ENCODE data around the gene ALOX12B. TPM values are rescaled to one million over a fixed set of nuclear protein-coding genes. Genes with fewer than 3 reads are reported as not detected.

Gene ALOX12B
- total RNA-seq: 0.41 and 0.60 TPM in 2 replicates
- long read RNA-seq: 0 reads

- peaks cover 69% of the 10 kb centered on the region for H3K27me3 Mint-ChIP-seq
- no peak for TF ChIP-seq CTCF (IDR thresholded peaks at IDR 0.05; ENCODE audit: unreplicated experiment)
- H3K9me3 Mint-ChIP-seq (ENCODE audit: low read depth): no peaks in the 10 kb centered on the region
- H3K4me3 Mint-ChIP-seq (ENCODE audit: low read depth): no peak within 1 kb of the TSS
- no peaks in the 10 kb centered on the region for H3K4me1 Mint-ChIP-seq (ENCODE audit: low read depth)
- H3K27ac Mint-ChIP-seq: no peak within 1 kb of the TSS
- DNase-seq (ENCODE audit: low spot score, unreplicated experiment): no peak
- no peaks in the 10 kb centered on the region for H3K36me3 Mint-ChIP-seq (ENCODE audit: insufficient read depth)
Observed at GRCh38 chr17:8087075-8087951, at the start of gene ALOX12B. Gene ALOX12B, minus strand, starts transcription at chr17:8087716. Its CDS starts 274 bp downstream, at chr17:8087442.

DNA sequence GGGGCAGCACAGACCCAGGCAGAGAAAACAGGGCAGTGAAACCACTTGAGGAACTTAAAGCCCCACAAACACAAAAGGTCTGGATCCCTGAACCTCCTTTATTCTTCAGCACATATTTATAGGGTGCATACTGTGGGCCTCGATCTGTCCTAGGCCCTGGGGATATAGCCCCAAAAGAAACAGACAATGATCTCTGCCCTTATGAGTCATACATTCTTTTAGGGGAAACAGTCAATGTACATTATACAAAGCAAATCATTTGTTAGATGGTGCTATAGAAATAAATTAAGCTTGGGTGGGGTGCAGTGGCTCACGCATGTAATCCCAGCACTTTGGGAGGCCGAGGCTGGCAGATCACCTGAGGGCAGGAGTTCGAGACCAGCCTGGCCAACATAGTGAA, 46.4 kb upstream of the ALOX12B start:
- Mint-ChIP-seq H3K4me1 (ENCODE audit: low read depth) (no peaks in the 10 kb centered on the region), H3K36me3 (ENCODE audit: insufficient read depth) (no peaks in the 10 kb centered on the region), H3K4me3 (ENCODE audit: low read depth) (no peak overlapping the region), H3K27ac (no peak overlapping the region), H3K9me3 (ENCODE audit: low read depth) (no peaks in the 10 kb centered on the region), H3K27me3 (peaks cover 31% of the 10 kb centered on the region)
- no peak for DNase-seq (ENCODE audit: low spot score, unreplicated experiment)
- TF ChIP-seq CTCF (IDR thresholded peaks at IDR 0.05; ENCODE audit: unreplicated experiment): no peak

GRCh38 chr17:8133399-8133798, 45.9 kb upstream of the ALOX12B start:
- H3K36me3 Mint-ChIP-seq (ENCODE audit: insufficient read depth): no peaks in the 10 kb centered on the region
- TF ChIP-seq CTCF (IDR thresholded peaks at IDR 0.05; ENCODE audit: unreplicated experiment): no peak
- H3K9me3 Mint-ChIP-seq (ENCODE audit: low read depth): no peaks in the 10 kb centered on the region
- H3K4me3 Mint-ChIP-seq (ENCODE audit: low read depth): no peak overlapping the region
- no peak for DNase-seq (ENCODE audit: low spot score, unreplicated experiment)
- no peak overlapping the region for H3K27ac Mint-ChIP-seq
- no peaks in the 10 kb centered on the region for H3K4me1 Mint-ChIP-seq (ENCODE audit: low read depth)
- H3K27me3 Mint-ChIP-seq: peaks cover 34% of the 10 kb centered on the region

DNA sequence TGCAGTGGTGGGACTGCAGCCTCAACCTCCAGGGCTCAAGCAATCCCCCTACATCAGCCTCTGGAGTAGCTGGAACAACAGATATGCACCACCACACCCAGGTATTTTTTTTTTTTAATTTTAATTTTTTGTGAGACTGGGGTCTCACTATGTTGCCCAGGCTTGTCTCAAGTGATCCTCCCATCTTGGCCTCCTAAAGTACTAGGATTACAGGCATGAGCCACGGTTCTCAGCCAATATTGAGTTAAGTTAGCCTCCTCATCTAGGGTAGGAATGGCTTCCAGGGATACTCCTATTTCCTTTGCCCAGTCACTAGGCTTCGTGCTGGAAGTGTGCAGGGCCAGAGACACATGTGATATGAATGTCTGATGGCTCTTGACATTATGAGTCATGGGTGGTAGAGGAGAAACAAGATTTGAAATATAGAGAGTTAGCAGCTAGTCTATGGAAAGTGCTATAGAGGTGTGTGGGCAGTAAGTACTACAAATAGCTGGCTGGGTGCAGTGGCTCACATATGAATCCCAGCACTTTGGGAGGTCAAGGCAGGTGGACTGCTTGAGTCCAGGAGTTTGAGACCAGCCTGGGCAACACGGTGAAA, 44.4 kb upstream of the ALOX12B start:
- no peaks in the 10 kb centered on the region for H3K36me3 Mint-ChIP-seq (ENCODE audit: insufficient read depth)
- no peak overlapping the region for H3K4me3 Mint-ChIP-seq (ENCODE audit: low read depth)
- no peak for TF ChIP-seq CTCF (IDR thresholded peaks at IDR 0.05; ENCODE audit: unreplicated experiment)
- no peak overlapping the region for H3K27ac Mint-ChIP-seq
- H3K4me1 Mint-ChIP-seq (ENCODE audit: low read depth): peaks cover 4% of the 10 kb centered on the region
- no peak for DNase-seq (ENCODE audit: low spot score, unreplicated experiment)
- no peaks in the 10 kb centered on the region for H3K9me3 Mint-ChIP-seq (ENCODE audit: low read depth)
- peaks cover 43% of the 10 kb centered on the region for H3K27me3 Mint-ChIP-seq

DNA sequence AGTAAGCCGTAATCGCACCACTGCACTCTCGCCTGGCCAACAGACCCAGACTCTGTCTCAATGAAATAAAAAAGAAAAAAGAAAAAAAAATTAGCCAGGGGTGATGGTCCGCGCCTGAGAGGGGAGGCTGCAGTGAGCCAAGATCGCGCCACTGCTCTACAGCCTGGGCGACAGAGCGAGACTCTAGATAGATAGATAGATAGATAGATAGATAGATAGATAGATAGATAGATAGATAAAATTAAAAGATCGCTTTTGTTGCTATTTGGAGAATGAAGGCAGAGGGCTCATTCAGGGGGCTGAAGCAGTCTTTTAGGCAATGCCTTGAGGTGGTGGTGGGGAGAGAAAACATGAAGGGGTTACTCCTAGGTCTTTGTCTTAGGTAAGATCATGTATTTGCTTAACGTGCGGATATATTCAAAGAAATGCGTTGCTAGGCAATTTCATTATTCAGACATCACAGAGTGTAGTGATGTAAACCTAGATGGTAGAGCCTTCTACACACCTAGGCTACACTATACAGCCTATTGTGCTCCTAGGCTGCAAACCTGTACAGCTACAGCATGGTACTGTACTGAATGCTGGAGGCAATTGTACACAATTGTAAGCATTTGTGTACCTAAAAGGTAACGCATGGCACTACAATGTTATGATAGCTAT, 40.7 kb upstream of the ALOX12B start:
- no peak for TF ChIP-seq CTCF (IDR thresholded peaks at IDR 0.05; ENCODE audit: unreplicated experiment)
- Mint-ChIP-seq H3K9me3 (ENCODE audit: low read depth) (no peaks in the 10 kb centered on the region), H3K27me3 (peaks cover 68% of the 10 kb centered on the region), H3K27ac (no peak overlapping the region), H3K4me1 (ENCODE audit: low read depth) (peaks cover 24% of the 10 kb centered on the region), H3K36me3 (ENCODE audit: insufficient read depth) (no peaks in the 10 kb centered on the region), H3K4me3 (ENCODE audit: low read depth) (no peak overlapping the region)
- no peak for DNase-seq (ENCODE audit: low spot score, unreplicated experiment)
